Measurements from ENCODE around the gene LDLRAD4. TPM values are rescaled to one million over a fixed set of nuclear protein-coding genes. Genes with fewer than 3 reads are reported as not detected.

The LDLRAD4 gene
- total and polyA plus RNA-seq, 8 donors: 2.0 to 47.9 (median 9.0) TPM

DNA sequence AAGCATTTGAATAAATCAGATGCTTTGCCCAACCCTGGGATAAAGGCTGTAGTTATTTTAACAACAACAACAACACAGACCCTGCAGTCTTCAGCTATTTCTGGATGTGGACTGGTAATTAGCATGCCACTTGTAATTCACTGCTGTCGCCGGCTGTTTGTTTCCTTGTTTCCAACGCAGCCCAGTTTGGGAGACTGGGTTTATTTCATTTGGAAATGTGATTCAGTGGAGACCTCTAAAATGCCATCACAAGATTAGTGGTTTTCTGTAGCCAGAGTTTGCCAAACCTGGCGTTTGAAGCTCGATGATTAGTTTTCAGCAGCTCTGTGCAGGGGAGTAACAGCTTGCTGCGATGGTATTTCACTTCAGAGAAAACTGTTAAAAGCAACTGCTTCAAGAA lies 83.5 kb downstream of the LDLRAD4 start:
- peaks cover 0 to 23% (median 16%) of the 10 kb centered on the region in 4 donors for H3K4me1 ChIP-seq
- peaks cover 0 to 9% (median 0%) of the 10 kb centered on the region in 4 donors for H3K9me3 ChIP-seq
- WGBS, 5 donors: 46 to 61% (median 57%) methylated on average over 6 of the region's 6 CpGs
- DNase-seq: no peak
- intact Hi-C loops (cut with DNase I; ENCODE audit: low total_unique reads): no loop called here
- H3K27ac ChIP-seq: no peak overlapping the region
- TF ChIP-seq POLR2AphosphoS5 (IDR thresholded peaks at IDR 0.05) (no peak), EP300 (IDR thresholded peaks at IDR 0.05) (no peak), CTCF (IDR thresholded peaks at IDR 0.05) (no peak), POLR2A (IDR thresholded peaks at IDR 0.05) (no peak)
- H3K36me3 ChIP-seq: no peaks in the 10 kb centered on the region
- H3K27me3 ChIP-seq: no peaks in the 10 kb centered on the region
- no peak overlapping the region for H3K4me3 ChIP-seq

- Histone ChIP-seq H3K4me3 (no peak overlapping the region), H3K36me3 (no peaks in the 10 kb centered on the region), H3K4me1 (peaks cover 0 to 23% (median 16%) of the 10 kb centered on the region in 4 donors), H3K27me3 (no peaks in the 10 kb centered on the region), H3K9me3 (peaks cover 0 to 9% (median 0%) of the 10 kb centered on the region in 4 donors), H3K27ac (no peak overlapping the region)
- WGBS, 5 donors: 44 to 62% (median 59%) methylated on average over 8 of the region's 8 CpGs
- TF ChIP-seq POLR2A (IDR thresholded peaks at IDR 0.05) (no peak), POLR2AphosphoS5 (IDR thresholded peaks at IDR 0.05) (no peak), EP300 (IDR thresholded peaks at IDR 0.05) (no peak), CTCF (IDR thresholded peaks at IDR 0.05) (no peak)
- peak in 1 of 2 donors; percentile 70 for DNase-seq
- intact Hi-C loops (cut with DNase I; ENCODE audit: low total_unique reads): no loop called here
Measured at GRCh38 chr18:13302457-13303225, 84.1 kb downstream of the LDLRAD4 start.

DNA sequence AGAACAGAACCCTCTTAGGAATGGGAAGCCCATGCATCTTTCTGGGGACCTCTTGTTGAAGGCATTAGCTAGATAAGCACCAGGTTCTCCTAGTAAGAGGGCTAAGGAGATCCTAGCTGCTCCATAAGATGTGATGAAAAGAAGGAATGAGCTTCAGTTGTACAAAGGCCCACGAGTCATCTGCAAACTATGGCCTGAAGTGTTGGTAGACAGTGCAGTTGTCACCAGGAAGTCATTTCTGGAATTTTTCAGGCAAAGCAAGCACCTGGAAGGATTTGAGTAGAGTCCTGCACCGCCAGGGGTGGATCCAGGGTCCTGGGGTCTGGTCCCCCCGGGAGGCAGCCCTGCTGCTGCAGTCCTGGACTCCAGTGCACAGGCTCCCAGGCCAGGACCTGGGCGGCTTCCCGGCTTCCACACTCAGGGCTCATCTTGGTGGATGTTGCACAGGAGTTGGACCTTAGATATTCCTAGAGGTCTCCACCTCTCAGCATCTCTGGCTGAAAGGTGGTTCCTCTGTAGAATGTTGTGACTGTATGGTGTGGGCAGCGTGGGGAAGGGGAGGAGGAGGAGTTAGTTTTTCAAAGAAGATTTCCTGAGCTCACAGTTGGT lies 85.3 kb downstream of the LDLRAD4 start:
- H3K4me3 ChIP-seq: no peak overlapping the region
- TF ChIP-seq CTCF (IDR thresholded peaks at IDR 0.05) (no peak), POLR2A (IDR thresholded peaks at IDR 0.05) (no peak), POLR2AphosphoS5 (IDR thresholded peaks at IDR 0.05) (no peak), EP300 (IDR thresholded peaks at IDR 0.05) (no peak)
- no peaks in the 10 kb centered on the region for H3K36me3 ChIP-seq
- no peak overlapping the region for H3K27ac ChIP-seq
- H3K4me1 ChIP-seq: peaks cover 0 to 23% (median 16%) of the 10 kb centered on the region in 4 donors
- no peaks in the 10 kb centered on the region for H3K27me3 ChIP-seq
- H3K9me3 ChIP-seq: peaks cover 0 to 9% (median 0%) of the 10 kb centered on the region in 4 donors
- 78 to 92% (median 91%) methylated on average over 6 of the region's 6 CpGs for WGBS, 5 donors
- DNase-seq: no peak
- intact Hi-C loops (cut with DNase I; ENCODE audit: low total_unique reads): no loop called here

DNA sequence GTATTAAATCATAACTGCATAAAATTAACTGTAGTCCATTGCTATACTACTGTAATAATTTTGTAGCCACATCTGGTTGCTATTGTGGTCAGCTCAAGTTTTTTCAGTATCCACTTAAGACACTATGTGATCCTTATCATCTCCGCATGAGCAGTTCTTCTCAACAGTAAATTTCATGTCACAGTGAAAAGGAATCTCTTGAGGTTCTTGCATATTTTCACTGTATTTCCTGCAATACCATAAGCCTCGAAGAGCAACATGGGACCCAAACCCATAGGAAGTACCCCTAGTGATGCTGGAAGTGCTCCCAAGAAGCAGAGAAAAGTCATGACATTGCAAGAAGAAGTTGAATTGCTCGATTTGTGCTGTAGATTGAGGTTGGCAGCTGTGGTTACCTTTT lies 86.7 kb downstream of the LDLRAD4 start:
- TF ChIP-seq EP300 (IDR thresholded peaks at IDR 0.05) (no peak), CTCF (IDR thresholded peaks at IDR 0.05) (no peak), POLR2A (IDR thresholded peaks at IDR 0.05) (no peak), POLR2AphosphoS5 (IDR thresholded peaks at IDR 0.05) (no peak)
- no peak overlapping the region for H3K27ac ChIP-seq
- WGBS, 5 donors: 74 to 85% (median 80%) methylated on average over 3 of the region's 3 CpGs
- H3K9me3 ChIP-seq: peaks cover 0 to 9% (median 0%) of the 10 kb centered on the region in 4 donors
- H3K36me3 ChIP-seq: no peaks in the 10 kb centered on the region
- peaks cover 0 to 23% (median 16%) of the 10 kb centered on the region in 4 donors for H3K4me1 ChIP-seq
- no peak for DNase-seq
- no peaks in the 10 kb centered on the region for H3K27me3 ChIP-seq
- H3K4me3 ChIP-seq: no peak overlapping the region
- intact Hi-C loops (cut with DNase I; ENCODE audit: low total_unique reads): no loop called here

Data from stomach (tissue), 9 donors.